ENCODE data around the gene IFRD1. TPM values are rescaled to one million over a fixed set of nuclear protein-coding genes. Genes with fewer than 3 reads are reported as not detected.
"Not testable (repeated sequence)": the region's sequence is repeated elsewhere in the genome, so short reads cannot be mapped to it uniquely, and the experiment has no call there.

IFRD1 gene
- total RNA-seq, 1 experiment from 2014 or later = 116 TPM

- peaks cover 26% of the 10 kb centered on the region for H3K4me1 Mint-ChIP-seq (ENCODE audit: insufficient read depth, unreplicated experiment)
- TF ChIP-seq CTCF (IDR thresholded peaks at IDR 0.05; ENCODE audit: unreplicated experiment) = peak; percentile 24
- intact Hi-C loops (cut with micrococcal nuclease) = no loop called here
- POLR2A ChIA-PET = interaction anchor here (0.7 to 8.5 kb wide), 20 partner anchors 10 to 891 kb away, joined by 3 to 255 read pairs (median 10); partner anchors contain the start of genes DOCK4, LSMEM1, TMEM168 and ZNF277
- no TSS peak for BruUV-seq (replicated peaks)
- no peaks in the 10 kb centered on the region for H3K27me3 Mint-ChIP-seq (ENCODE audit: insufficient read depth, unreplicated experiment)
- H3K36me3 Mint-ChIP-seq (ENCODE audit: insufficient read depth, unreplicated experiment) = peaks cover 23% of the 10 kb centered on the region
- CTCF ChIA-PET = interaction anchor here (0.5 to 4.6 kb wide), 30 partner anchors 10 to 1884 kb away, joined by 3 to 54 read pairs (median 4); partner anchors contain the start of gene ZNF277
- no peaks in the 10 kb centered on the region for H3K9me3 Mint-ChIP-seq (ENCODE audit: unreplicated experiment)
- peak overlapping the region; percentile 97 for H3K27ac Mint-ChIP-seq (ENCODE audit: low read depth, unreplicated experiment)
- peak; percentile 43 for DNase-seq (ENCODE audit: unreplicated experiment)
- H3K4me3 Mint-ChIP-seq (ENCODE audit: unreplicated experiment) = peak overlapping the region; percentile 97
These were observed 2.0 kb downstream of the IFRD1 start for GRCh38 chr7:112452102-112452888.

GRCh38 chr7:112453505-112454171 lies 3.4 kb downstream of the IFRD1 start:
- Mint-ChIP-seq H3K9me3 (ENCODE audit: unreplicated experiment) (no peaks in the 10 kb centered on the region), H3K4me1 (ENCODE audit: insufficient read depth, unreplicated experiment) (peaks cover 23% of the 10 kb centered on the region), H3K27me3 (ENCODE audit: insufficient read depth, unreplicated experiment) (no peaks in the 10 kb centered on the region), H3K36me3 (ENCODE audit: insufficient read depth, unreplicated experiment) (peaks cover 33% of the 10 kb centered on the region), H3K4me3 (ENCODE audit: unreplicated experiment) (peak overlapping the region; percentile 48), H3K27ac (ENCODE audit: low read depth, unreplicated experiment) (peak overlapping the region; percentile 97)
- no TSS peak for BruUV-seq (replicated peaks)
- CTCF ChIA-PET = interaction anchor here (0.6 to 4.6 kb wide), 8 partner anchors 9 to 652 kb away, joined by 3 to 54 read pairs (median 6); no protein-coding TSS in a partner anchor
- DNase-seq (ENCODE audit: unreplicated experiment) = peak; percentile 49
- intact Hi-C loops (cut with micrococcal nuclease) = no loop called here
- POLR2A ChIA-PET = interaction anchor here (5.3 to 8.5 kb wide), 3 partner anchors 9 to 249 kb away, joined by 126 to 255 read pairs (median 152); partner anchors contain the start of genes DOCK4 and ZNF277
- TF ChIP-seq CTCF (IDR thresholded peaks at IDR 0.05; ENCODE audit: unreplicated experiment) = no peak

- Mint-ChIP-seq H3K27ac (ENCODE audit: low read depth, unreplicated experiment) (peak overlapping the region; percentile 97), H3K36me3 (ENCODE audit: insufficient read depth, unreplicated experiment) (peaks cover 38% of the 10 kb centered on the region)
- CTCF ChIA-PET = not testable (repeated sequence)
These were observed 3.9 kb downstream of the IFRD1 start for GRCh38 chr7:112454191-112454590.

GRCh38 chr7:112459645-112460044 lies 9.4 kb downstream of the IFRD1 start:
- no peak for TF ChIP-seq CTCF (IDR thresholded peaks at IDR 0.05; ENCODE audit: unreplicated experiment)
- intact Hi-C loops (cut with micrococcal nuclease) = no loop called here

More at GRCh38 chr7:112454191-112454590, 3.9 kb downstream of the IFRD1 start:
- DNase-seq (ENCODE audit: unreplicated experiment); H3K27me3 Mint-ChIP-seq (ENCODE audit: insufficient read depth, unreplicated experiment); BruUV-seq (replicated peaks); H3K9me3 Mint-ChIP-seq (ENCODE audit: unreplicated experiment); intact Hi-C loops (cut with micrococcal nuclease): not testable (repeated sequence)
- peak overlapping the region; percentile 48 for H3K4me3 Mint-ChIP-seq (ENCODE audit: unreplicated experiment)
- peaks cover 17% of the 10 kb centered on the region for H3K4me1 Mint-ChIP-seq (ENCODE audit: insufficient read depth, unreplicated experiment)
- POLR2A ChIA-PET = interaction anchor here (0.6 to 8.5 kb wide), 2 partner anchors 32 to 189 kb away, joined by 3 to 255 read pairs; no protein-coding TSS in a partner anchor

More at GRCh38 chr7:112459645-112460044, 9.4 kb downstream of the IFRD1 start:
- H3K36me3 Mint-ChIP-seq (ENCODE audit: insufficient read depth, unreplicated experiment) = peaks cover 75% of the 10 kb centered on the region
- H3K27ac Mint-ChIP-seq (ENCODE audit: low read depth, unreplicated experiment) = no peak overlapping the region
- H3K9me3 Mint-ChIP-seq (ENCODE audit: unreplicated experiment) = no peaks in the 10 kb centered on the region
- ChIA-PET POLR2A (interaction anchor here (0.6 to 7.2 kb wide), 6 partner anchors 9 to 555 kb away, joined by 3 to 152 read pairs (median 4); partner anchors contain the start of gene IFRD1), CTCF (interaction anchor here (0.6 to 6.5 kb wide), 10 partner anchors 8 to 697 kb away, joined by 3 to 54 read pairs (median 4); partner anchors contain the start of gene IFRD1)
- H3K4me1 Mint-ChIP-seq (ENCODE audit: insufficient read depth, unreplicated experiment) = peaks cover 27% of the 10 kb centered on the region
- DNase-seq (ENCODE audit: unreplicated experiment) = no peak
- no TSS peak for BruUV-seq (replicated peaks)
- no peak overlapping the region for H3K4me3 Mint-ChIP-seq (ENCODE audit: unreplicated experiment)
- H3K27me3 Mint-ChIP-seq (ENCODE audit: insufficient read depth, unreplicated experiment) = no peaks in the 10 kb centered on the region
